Measurements from ENCODE around the gene SLC6A2. TPM values are rescaled to one million over a fixed set of nuclear protein-coding genes. Genes with fewer than 3 reads are reported as not detected.

The SLC6A2 gene
- total and polyA plus RNA-seq, 2 of the 13 experiments (the other 11 are each of a cell fraction or from before 2014, with no cell fraction given): 0.62 to 0.66 TPM

GRCh38 chr16:55709801-55710200 lies 54.0 kb downstream of the SLC6A2 start:
- Histone ChIP-seq H3K4me2 (ENCODE audit: low read depth, low read length) (no peak overlapping the region), H3K9ac (ENCODE audit: insufficient read depth, low read depth, low read length) (no peak overlapping the region), H3K27ac (ENCODE audit: extremely low read length, insufficient read depth, low read length) (no peak overlapping the region), H3K27me3 (ENCODE audit: control insufficient read depth in 1 of 2, insufficient read depth in 2 of 2, low read length in 2 of 2) (no peaks in the 10 kb centered on the region; a peak in 2 of 5 replicates), H4K20me1 (ENCODE audit: insufficient read depth, low read length) (no peaks in the 10 kb centered on the region), H3K4me3 (replicated peaks in 1 of 3; ENCODE audit: insufficient read depth in 1 of 3, low read depth in 2 of 3, low read length in 3 of 3) (no peak overlapping the region), H3K9me3 (ENCODE audit: low read length) (no peaks in the 10 kb centered on the region), H3K79me2 (ENCODE audit: insufficient read depth, low read length) (no peaks in the 10 kb centered on the region), H2AFZ (ENCODE audit: low read length) (no peak overlapping the region), H3K4me1 (ENCODE audit: insufficient read depth, low read length) (no peaks in the 10 kb centered on the region), H3K36me3 (replicated peaks in 1 of 2; ENCODE audit: control insufficient read depth in 1 of 2, insufficient read depth in 2 of 2, low read length in 2 of 2) (no peaks in the 10 kb centered on the region)
- BruUV-seq (replicated peaks): no TSS peak
- 0 out of 3 replicates have a peak, but pooled peaks have one; percentile 30 for ATAC-seq
- 10% methylated on average over 2 of the region's 5 CpGs for WGBS (ENCODE audit: low lambda C conversion rate)
- ChIA-PET CTCF (ENCODE audit: low intra/inter-chr PET ratio, low total read pairs) (interaction anchor here (3.3 kb wide), 1 partner anchor 132 kb away, joined by 83 read pairs; no protein-coding TSS in a partner anchor), POLR2A (no interaction called here)
- intact Hi-C loops (cut with micrococcal nuclease; ENCODE audit: unreplicated experiment) (no loop called here), in situ Hi-C loops (cut with HindIII; ENCODE audit: extremely low pct_ligation_motif_present, low pct_unique_long_range_greater_than_20kb) (loop anchor here (5.0 kb wide), 1 partner anchor 132 kb away; no protein-coding TSS in a partner anchor)
- TF ChIP-seq GFI1 (CRISPR knock-in tag; IDR thresholded peaks at IDR 0.05; ENCODE audit: borderline replicate concordance) (no peak), POLR2AphosphoS5 (IDR thresholded peaks at IDR 0.05; ENCODE audit: low read depth, low read length) (no peak), STAT6 (CRISPR knock-in tag; IDR thresholded peaks at IDR 0.05; ENCODE audit: borderline replicate concordance) (no peak), FUBP1 (CRISPR knock-in tag; IDR thresholded peaks at IDR 0.05; ENCODE audit: borderline replicate concordance) (no peak), PTBP1 (IDR thresholded peaks at IDR 0.05; ENCODE audit: low read depth, low read length, poor library complexity, severe bottlenecking) (no peak), TCF12 (IDR thresholded peaks at IDR 0.05) (no peak), TCF12 (CRISPR knock-in tag; IDR thresholded peaks at IDR 0.05) (no peak), YY1 (IDR thresholded peaks at IDR 0.05; ENCODE audit: insufficient read depth, insufficient replicate concordance, low read depth, low read length) (no peak), MTERF4 (CRISPR knock-in tag; IDR thresholded peaks at IDR 0.05) (no peak), ELF4 (CRISPR knock-in tag; IDR thresholded peaks at IDR 0.05; ENCODE audit: borderline replicate concordance) (no peak)
- DNase-seq (ENCODE audit: low spot score): no peak
- FAIRE-seq: no peak
